DND-41 (cell line): ENCODE data around the gene OR6C68.

Source experiments
- EZH2 ChIP-seq: IDR thresholded peaks from 3 replicates; pipeline ENCODE4 v1.6.1; 2012; ENCODE audit warnings: borderline replicate concordance, low read depth, mild to moderate bottlenecking, moderate library complexity, low read length, inconsistent platforms; ENCODE audit not compliant: severe bottlenecking
- TF ChIP-seq, protein P1 (sequence below): IDR thresholded peaks from 2 replicates; pipeline ENCODE4 v1.5.1; 2012; ENCODE audit warnings: borderline replicate concordance, low read length, moderate library complexity, mild to moderate bottlenecking; ENCODE audit not compliant: poor library complexity, severe bottlenecking; ENCODE audit errors: extremely low read depth

- TF ChIP-seq, protein P1, sequence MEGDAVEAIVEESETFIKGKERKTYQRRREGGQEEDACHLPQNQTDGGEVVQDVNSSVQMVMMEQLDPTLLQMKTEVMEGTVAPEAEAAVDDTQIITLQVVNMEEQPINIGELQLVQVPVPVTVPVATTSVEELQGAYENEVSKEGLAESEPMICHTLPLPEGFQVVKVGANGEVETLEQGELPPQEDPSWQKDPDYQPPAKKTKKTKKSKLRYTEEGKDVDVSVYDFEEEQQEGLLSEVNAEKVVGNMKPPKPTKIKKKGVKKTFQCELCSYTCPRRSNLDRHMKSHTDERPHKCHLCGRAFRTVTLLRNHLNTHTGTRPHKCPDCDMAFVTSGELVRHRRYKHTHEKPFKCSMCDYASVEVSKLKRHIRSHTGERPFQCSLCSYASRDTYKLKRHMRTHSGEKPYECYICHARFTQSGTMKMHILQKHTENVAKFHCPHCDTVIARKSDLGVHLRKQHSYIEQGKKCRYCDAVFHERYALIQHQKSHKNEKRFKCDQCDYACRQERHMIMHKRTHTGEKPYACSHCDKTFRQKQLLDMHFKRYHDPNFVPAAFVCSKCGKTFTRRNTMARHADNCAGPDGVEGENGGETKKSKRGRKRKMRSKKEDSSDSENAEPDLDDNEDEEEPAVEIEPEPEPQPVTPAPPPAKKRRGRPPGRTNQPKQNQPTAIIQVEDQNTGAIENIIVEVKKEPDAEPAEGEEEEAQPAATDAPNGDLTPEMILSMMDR, result no peak
- TF ChIP-seq EZH2, result no peak
Measured at GRCh38 chr12:55469291-55469690, 22.9 kb upstream of the OR6C68 start.
